HCEC 1CT (cell line): ENCODE measurements around the gene IGSF3.
"Not testable (repeated sequence)": the region's sequence is repeated elsewhere in the genome, so short reads cannot be mapped to it uniquely, and the experiment has no call there.

Source experiments
- DNase-seq: peaks from one replicate; pipeline ENCODE4 v3.0.0-alpha.2; 2017

IGSF3 gene

GRCh38 chr1:116595065-116595840 is 72.3 kb downstream of the IGSF3 start:
- not testable (repeated sequence) for DNase-seq

- not testable (repeated sequence) for DNase-seq
These were observed 73.6 kb downstream of the IGSF3 start for GRCh38 chr1:116593977-116594376.

GRCh38 chr1:116593401-116593800 is 74.1 kb downstream of the IGSF3 start:
- DNase-seq = not testable (repeated sequence)

- not testable (repeated sequence) for DNase-seq
These were observed 75.5 kb downstream of the IGSF3 start for GRCh38 chr1:116591951-116592605.

GRCh38 chr1:116591006-116591950 is 76.3 kb downstream of the IGSF3 start:
- not testable (repeated sequence) for DNase-seq

- DNase-seq = not testable (repeated sequence)
These were observed 77.1 kb downstream of the IGSF3 start for GRCh38 chr1:116590359-116591005.

- DNase-seq = not testable (repeated sequence)
These were observed 78.3 kb downstream of the IGSF3 start for GRCh38 chr1:116589101-116589735.

- no peak for DNase-seq
These were observed 79.9 kb downstream of the IGSF3 start for GRCh38 chr1:116587501-116588227.

GRCh38 chr1:116586741-116587143 is 80.8 kb downstream of the IGSF3 start:
- no peak for DNase-seq

- no peak for DNase-seq
These were observed 81.6 kb downstream of the IGSF3 start for GRCh38 chr1:116585886-116586285.

GRCh38 chr1:116581323-116581885 is 86.1 kb downstream of the IGSF3 start:
- DNase-seq = no peak

GRCh38 chr1:116580446-116581322 is 86.8 kb downstream of the IGSF3 start:
- DNase-seq = no peak

GRCh38 chr1:116579259-116579875 is 88.2 kb downstream of the IGSF3 start:
- no peak for DNase-seq

- no peak for DNase-seq
These were observed 89.0 kb downstream of the IGSF3 start for GRCh38 chr1:116578581-116578980.

- no peak for DNase-seq
These were observed 89.7 kb downstream of the IGSF3 start for GRCh38 chr1:116577759-116578314.

GRCh38 chr1:116574581-116575291 is 92.8 kb downstream of the IGSF3 start:
- DNase-seq = peak; percentile 59

- DNase-seq = no peak
These were observed 94.0 kb downstream of the IGSF3 start for GRCh38 chr1:116573431-116574095.
